ENCODE measurements around the gene LLGL2.

- no peak for TF ChIP-seq CTCF (conservative IDR thresholded peaks at IDR 0.05 in 1 of 2, IDR thresholded peaks at IDR 0.05 in 1 of 2; ENCODE audit: low read depth in 1 of 2, low read length in 2 of 2)
- no peak for TF ChIP-seq EZH2 (IDR thresholded peaks at IDR 0.05; ENCODE audit: low read length, missing control alignments)
These were observed 32.8 kb upstream of the LLGL2 start for GRCh38 chr17:75492555-75493168.
